OCI-LY3 (cell line): Measurements from ENCODE around the gene GPR101.

Experiments used
- H2AFZ ChIP-seq: fragments of 200-600, 300-600 bp; shearing (Covaris generic); 2 replicates; pipeline ENCODE4 v1.6.0; 2014; ENCODE audit warnings: antibody characterized with exemption, low read depth, low read length
- H3K27ac ChIP-seq: fragments of 200-600, 300-600 bp; sonication (generic); 2 replicates; pipeline ENCODE4 v1.5.1; 2014; ENCODE audit warnings: mild to moderate bottlenecking, low read length, moderate library complexity, mixed read lengths
- H3K27me3 ChIP-seq: fragments of 200-600, 300-600 bp; sonication (generic); 2 replicates; pipeline ENCODE4 v1.6.1; 2014; ENCODE audit warnings: low read depth, low read length, mixed read lengths
- H3K36me3 ChIP-seq: fragments of 200-600, 300-600 bp; sonication (generic); replicated peaks from 2 replicates; pipeline ENCODE3; 2014; ENCODE audit warnings: low read depth, low read length, mixed read lengths
- H3K4me1 ChIP-seq: fragments of 300-600, 200-600 bp; sonication (generic); 2 replicates; pipeline ENCODE4 v1.6.1; 2014; ENCODE audit warnings: low read length, mixed read lengths
- H3K4me2 ChIP-seq: fragments of 200-600, 300-600 bp; sonication (generic); 2 replicates; pipeline ENCODE4 v1.6.1; 2014; ENCODE audit warnings: low read length, mixed read lengths
- H3K4me3 ChIP-seq: fragments of 300-600, 200-600 bp; sonication (generic); 2 replicates; pipeline ENCODE4 v1.5.1; 2014; ENCODE audit warnings: antibody characterized with exemption, mild to moderate bottlenecking, low read length, moderate library complexity
- H3K79me2 ChIP-seq: fragments of 300-600, 200-600 bp; shearing (Covaris generic); 2 replicates; pipeline ENCODE4 v1.6.1; 2014; ENCODE audit warnings: mild to moderate bottlenecking, low read length, mixed read lengths
- H3K9ac ChIP-seq: fragments of 300-600, 200-600 bp; shearing (Covaris generic); 2 replicates; pipeline ENCODE4 v1.6.0; 2014; ENCODE audit warnings: mild to moderate bottlenecking, low read length, moderate library complexity
- H3K9me3 ChIP-seq: fragments of 200-600, 300-600 bp; shearing (Covaris generic); 2 replicates; pipeline ENCODE4 v1.6.1; 2014; ENCODE audit warnings: low read length, mixed read lengths; ENCODE audit not compliant: insufficient read depth
- H4K20me1 ChIP-seq: fragments of 200-600, 300-600 bp; sonication (generic); 2 replicates; pipeline ENCODE4 v1.6.1; 2016; ENCODE audit warnings: low read length, mixed read lengths; ENCODE audit not compliant: insufficient read depth
- EZH2phosphoT487 ChIP-seq: fragments of 200-600 bp; shearing (Covaris generic); IDR thresholded peaks from 2 replicates; pipeline ENCODE4 v1.6.1; 2018; ENCODE audit warnings: antibody characterized with exemption, mixed run types, low read depth
- TF ChIP-seq, protein P1 (sequence below): fragments of 200-600, 300-600 bp; sonication (generic); IDR thresholded peaks from 2 replicates; pipeline ENCODE4 v1.5.1; 2014; ENCODE audit warnings: antibody characterized with exemption, low read length, low read depth

The GPR101 gene

DNA sequence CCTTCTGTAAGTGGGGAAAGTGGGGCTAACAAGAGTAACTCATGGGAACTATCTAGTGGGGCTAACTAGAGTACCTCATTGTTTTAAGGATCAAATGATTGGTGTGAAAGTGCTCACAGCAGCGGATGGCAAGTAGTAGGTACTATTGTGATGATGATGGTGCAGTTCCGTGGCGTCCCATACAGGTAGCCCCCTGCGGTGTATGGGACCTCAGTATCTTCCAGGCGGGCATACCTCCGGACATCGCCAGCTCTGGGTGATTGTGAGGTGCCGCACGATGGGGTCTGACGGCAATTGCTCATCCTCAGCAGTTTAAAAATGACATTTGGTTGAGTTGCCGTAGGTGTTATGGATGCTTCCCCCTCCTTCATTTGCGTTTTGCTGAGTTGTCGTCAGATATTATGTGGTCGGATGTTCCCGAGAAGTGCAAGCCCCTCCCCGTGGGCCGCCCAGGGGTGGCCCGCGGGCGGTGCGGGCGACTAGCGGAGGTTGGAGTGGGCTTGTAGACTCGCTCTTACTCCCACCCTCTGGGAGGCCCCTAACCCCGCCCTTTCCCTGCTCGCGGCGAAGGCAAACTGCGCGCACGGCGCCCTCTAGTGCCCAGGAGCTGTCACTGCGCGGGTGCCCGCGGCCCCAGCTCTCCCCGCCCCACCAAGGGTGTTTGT, 18.3 kb upstream of the GPR101 start:
- peak overlapping the region; percentile 90 for H3K4me2 ChIP-seq
- no peak for TF ChIP-seq EZH2phosphoT487
- TF ChIP-seq, protein P1, sequence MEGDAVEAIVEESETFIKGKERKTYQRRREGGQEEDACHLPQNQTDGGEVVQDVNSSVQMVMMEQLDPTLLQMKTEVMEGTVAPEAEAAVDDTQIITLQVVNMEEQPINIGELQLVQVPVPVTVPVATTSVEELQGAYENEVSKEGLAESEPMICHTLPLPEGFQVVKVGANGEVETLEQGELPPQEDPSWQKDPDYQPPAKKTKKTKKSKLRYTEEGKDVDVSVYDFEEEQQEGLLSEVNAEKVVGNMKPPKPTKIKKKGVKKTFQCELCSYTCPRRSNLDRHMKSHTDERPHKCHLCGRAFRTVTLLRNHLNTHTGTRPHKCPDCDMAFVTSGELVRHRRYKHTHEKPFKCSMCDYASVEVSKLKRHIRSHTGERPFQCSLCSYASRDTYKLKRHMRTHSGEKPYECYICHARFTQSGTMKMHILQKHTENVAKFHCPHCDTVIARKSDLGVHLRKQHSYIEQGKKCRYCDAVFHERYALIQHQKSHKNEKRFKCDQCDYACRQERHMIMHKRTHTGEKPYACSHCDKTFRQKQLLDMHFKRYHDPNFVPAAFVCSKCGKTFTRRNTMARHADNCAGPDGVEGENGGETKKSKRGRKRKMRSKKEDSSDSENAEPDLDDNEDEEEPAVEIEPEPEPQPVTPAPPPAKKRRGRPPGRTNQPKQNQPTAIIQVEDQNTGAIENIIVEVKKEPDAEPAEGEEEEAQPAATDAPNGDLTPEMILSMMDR = peak; percentile 75
- no peaks in the 10 kb centered on the region for H3K27me3 ChIP-seq
- H3K27ac ChIP-seq = no peak overlapping the region
- H3K79me2 ChIP-seq = no peaks in the 10 kb centered on the region
- no peaks in the 10 kb centered on the region for H3K9me3 ChIP-seq
- peaks cover 4% of the 10 kb centered on the region for H3K4me1 ChIP-seq
- peak overlapping the region; percentile 89 for H2AFZ ChIP-seq
- H3K9ac ChIP-seq = peak overlapping the region; percentile 51
- no peaks in the 10 kb centered on the region for H3K36me3 ChIP-seq
- H4K20me1 ChIP-seq = no peaks in the 10 kb centered on the region
- H3K4me3 ChIP-seq = peak overlapping the region; percentile 86

DNA sequence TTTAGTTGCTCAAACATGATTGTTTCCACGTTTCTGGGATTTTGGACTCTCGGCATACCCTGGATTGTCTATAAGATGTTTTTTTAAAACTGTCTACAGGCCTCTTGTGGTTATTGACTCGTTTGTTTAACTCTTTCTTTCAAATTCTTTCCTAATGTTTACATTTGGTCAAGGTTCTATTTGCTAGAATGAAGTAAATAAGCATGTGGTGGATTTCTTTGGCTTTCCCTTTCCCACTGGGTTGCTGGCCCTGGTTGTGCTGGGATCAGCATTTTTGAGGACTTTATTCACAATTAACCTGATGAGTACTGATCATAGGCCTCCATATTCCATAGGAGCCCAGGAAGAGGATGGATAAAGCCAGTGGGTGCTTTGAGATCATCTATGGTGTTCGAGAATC, 11.1 kb upstream of the GPR101 start:
- H4K20me1 ChIP-seq = no peaks in the 10 kb centered on the region
- H3K4me3 ChIP-seq = no peak overlapping the region
- no peaks in the 10 kb centered on the region for H3K36me3 ChIP-seq
- H3K27ac ChIP-seq = no peak overlapping the region
- H3K4me1 ChIP-seq = no peaks in the 10 kb centered on the region
- H3K27me3 ChIP-seq = no peaks in the 10 kb centered on the region
- TF ChIP-seq, protein P1 = no peak
- TF ChIP-seq EZH2phosphoT487 = no peak
- H2AFZ ChIP-seq = no peak overlapping the region
- no peaks in the 10 kb centered on the region for H3K9me3 ChIP-seq
- H3K79me2 ChIP-seq = no peaks in the 10 kb centered on the region
- H3K4me2 ChIP-seq = no peak overlapping the region
- H3K9ac ChIP-seq = no peak overlapping the region

DNA sequence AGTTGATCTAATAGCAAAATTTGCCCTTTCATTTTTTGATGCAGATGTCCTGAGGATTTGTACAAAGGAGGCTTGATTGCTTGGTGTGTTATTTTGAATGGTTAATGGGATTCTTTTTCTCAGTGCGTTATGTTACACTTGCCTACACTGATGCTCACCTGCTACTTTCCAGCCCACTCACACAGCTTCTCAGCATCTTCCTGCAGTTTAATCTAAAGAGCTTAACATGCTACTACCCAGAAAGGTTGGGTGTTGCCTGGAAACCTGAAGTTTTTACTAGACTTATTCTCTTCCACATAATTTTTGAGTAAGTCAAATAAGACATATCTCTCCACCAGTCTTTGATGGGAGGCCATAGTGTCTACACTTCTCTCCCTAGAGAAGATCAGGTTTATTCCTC, 9.9 kb upstream of the GPR101 start:
- no peak for TF ChIP-seq EZH2phosphoT487
- TF ChIP-seq, protein P1 = no peak
- Histone ChIP-seq H3K9ac (no peak overlapping the region), H4K20me1 (no peaks in the 10 kb centered on the region), H3K36me3 (no peaks in the 10 kb centered on the region), H2AFZ (no peak overlapping the region), H3K27ac (no peak overlapping the region), H3K4me1 (no peaks in the 10 kb centered on the region), H3K79me2 (no peaks in the 10 kb centered on the region), H3K4me3 (no peak overlapping the region), H3K27me3 (no peaks in the 10 kb centered on the region), H3K9me3 (no peaks in the 10 kb centered on the region), H3K4me2 (no peak overlapping the region)

DNA sequence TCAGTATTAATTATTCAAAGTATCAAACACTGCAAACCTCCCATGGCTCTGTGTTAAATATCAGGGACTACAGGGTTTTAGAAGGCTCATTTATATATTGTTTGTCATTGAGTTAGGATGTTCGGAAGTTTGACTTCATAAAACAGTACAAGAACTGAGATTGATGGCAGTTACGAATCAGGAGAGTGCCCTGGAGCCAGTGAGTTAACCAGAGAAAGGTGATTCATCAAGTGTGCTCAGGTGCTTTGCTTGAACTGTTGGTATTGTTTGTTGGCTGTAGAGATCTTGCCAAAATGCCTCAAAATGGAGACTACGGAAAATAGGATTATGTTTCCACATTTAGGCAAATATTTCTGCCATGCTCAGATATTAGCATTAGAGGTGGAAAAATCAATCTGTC, 7.5 kb upstream of the GPR101 start:
- H3K4me2 ChIP-seq = no peak overlapping the region
- H3K9ac ChIP-seq = no peak overlapping the region
- no peak overlapping the region for H3K4me3 ChIP-seq
- no peaks in the 10 kb centered on the region for H3K9me3 ChIP-seq
- H3K27ac ChIP-seq = no peak overlapping the region
- TF ChIP-seq, protein P1 = no peak
- TF ChIP-seq EZH2phosphoT487 = no peak
- H4K20me1 ChIP-seq = no peaks in the 10 kb centered on the region
- no peaks in the 10 kb centered on the region for H3K27me3 ChIP-seq
- no peaks in the 10 kb centered on the region for H3K79me2 ChIP-seq
- no peaks in the 10 kb centered on the region for H3K36me3 ChIP-seq
- no peak overlapping the region for H2AFZ ChIP-seq
- no peaks in the 10 kb centered on the region for H3K4me1 ChIP-seq
